HG03342 (cell line): Measurements from ENCODE around the gene GRB14.
"Not testable (repeated sequence)": the region's sequence is repeated elsewhere in the genome, so short reads cannot be mapped to it uniquely, and the experiment has no call there.

Experiments used
- ATAC-seq: cut with Tn5 transposase; IDR thresholded peaks from one replicate; pipeline ENCODE4 v1.9.1; 2021; ENCODE audit warnings: mild to moderate bottlenecking, moderate library complexity; ENCODE audit not compliant: unreplicated experiment

The GRB14 gene

GRCh38 chr2:164620873-164621763 lies at the start of gene GRB14:
Gene GRB14 (minus strand): TSS chr2:164621482. CDS start chr2:164621309, 173 bp downstream.
- ATAC-seq, result no peak

GRCh38 chr2:164669291-164669690 lies 48.0 kb upstream of the GRB14 start:
- no peak for ATAC-seq

- ATAC-seq, result no peak
These were observed 46.3 kb upstream of the GRB14 start for GRCh38 chr2:164667566-164667965.

- no peak for ATAC-seq
These were observed 42.8 kb upstream of the GRB14 start for GRCh38 chr2:164664070-164664469.

GRCh38 chr2:164662868-164663631 lies 41.8 kb upstream of the GRB14 start:
- ATAC-seq, result no peak

- ATAC-seq, result no peak
These were observed 40.8 kb upstream of the GRB14 start for GRCh38 chr2:164662066-164662465.

GRCh38 chr2:164661349-164661748 lies 40.1 kb upstream of the GRB14 start:
- ATAC-seq, result no peak

- ATAC-seq, result no peak
These were observed 35.8 kb upstream of the GRB14 start for GRCh38 chr2:164657129-164657528.

- ATAC-seq, result no peak
These were observed 34.5 kb upstream of the GRB14 start for GRCh38 chr2:164655750-164656149.

- no peak for ATAC-seq
These were observed 34.1 kb upstream of the GRB14 start for GRCh38 chr2:164655336-164655735.

- ATAC-seq, result no peak
These were observed 30.1 kb upstream of the GRB14 start for GRCh38 chr2:164651361-164651760.

- ATAC-seq, result no peak
These were observed 22.9 kb upstream of the GRB14 start for GRCh38 chr2:164644036-164644700.

GRCh38 chr2:164642946-164643555 lies 21.8 kb upstream of the GRB14 start:
- no peak for ATAC-seq

GRCh38 chr2:164642268-164642667 lies 21.0 kb upstream of the GRB14 start:
- ATAC-seq, result no peak

GRCh38 chr2:164628319-164628718 lies 7.0 kb upstream of the GRB14 start:
- not testable (repeated sequence) for ATAC-seq

GRCh38 chr2:164625378-164625971 lies 4.2 kb upstream of the GRB14 start:
- ATAC-seq, result no peak

GRCh38 chr2:164624316-164624715 lies 3.0 kb upstream of the GRB14 start:
- no peak for ATAC-seq

GRCh38 chr2:164622338-164623106 lies 1.2 kb upstream of the GRB14 start:
- no peak for ATAC-seq

GRCh38 chr2:164621764-164622105 lies 453 bp upstream of the GRB14 start:
- ATAC-seq, result no peak

GRCh38 chr2:164620457-164620856 lies 825 bp downstream of the GRB14 start:
- ATAC-seq, result no peak
